HCT116 (cell line): ENCODE results near the gene CNTN4. TPM values are rescaled to one million over a fixed set of nuclear protein-coding genes. Genes with fewer than 3 reads are reported as not detected.
"Not testable (repeated sequence)": the region's sequence is repeated elsewhere in the genome, so short reads cannot be mapped to it uniquely, and the experiment has no call there.

Experiments
- ATAC-seq: fragments of 200-7000 bp; cut with Tn5 transposase; 2 replicates; pipeline ENCODE4 v1.9.1; 2020; ENCODE audit warnings: mild to moderate bottlenecking, moderate library complexity
- BruUV-seq: library from RNA; stranded (reverse); fragments of 400-500 nt; replicated peaks from 2 replicates; lab custom pipeline; 2021; lab: Mats Ljungman, UMichigan
- CTCF ChIA-PET: fragments of 300-600 bp; sonication (Branson Sonifier 250); formaldehyde crosslinking; loops from one replicate; lab custom pipeline; 2021; ENCODE audit warnings: antibody characterized with exemption; lab: Charles Lee
- POLR2A ChIA-PET: fragments of 300-600, 350-600 bp; sonication (Branson Sonifier 250); formaldehyde crosslinking; loops from one replicate; lab custom pipeline; 2021; ENCODE audit warnings: antibody characterized with exemption; lab: Charles Lee
- RAD21 ChIA-PET, 2 experiments: fragments of 300-600 bp; sonication (Branson Sonifier 250); formaldehyde crosslinking; loops; one replicate each; lab custom pipeline; 2023; ENCODE audit warnings: low total read pairs in 2 of 2; ENCODE audit not compliant: uncharacterized antibody in 2 of 2, unreplicated experiment in 2 of 2, low non-redundant PET in 1 of 2; lab: Charles Lee
- DNase-seq: peaks from one replicate; pipeline ENCODE4 v3.0.0-alpha.2; 2010; ENCODE audit warnings: low read depth, low spot score
- H2AFZ ChIP-seq: fragments of 200-600 bp; shearing (Covaris generic), sonication (generic); 2 replicates; pipeline ENCODE4 v1.6.1; 2017; ENCODE audit warnings: low read depth, mixed run types, mixed read lengths, antibody characterized with exemption, low read length; ENCODE audit not compliant: poor library complexity, severe bottlenecking
- H3K27ac ChIP-seq: 2 replicates; pipeline ENCODE4 v1.5.1; 2012; ENCODE audit warnings: low read depth, low read length
- H3K27me3 ChIP-seq: fragments of 200-600 bp; sonication (generic); 2 replicates; pipeline ENCODE4 v1.6.1; 2016; ENCODE audit warnings: mixed run types, low read length, mixed read lengths; ENCODE audit not compliant: insufficient read depth
- H3K36me3 ChIP-seq, 2 experiments: fragments of 200-500 bp in 1 of 2; fragments of 200-600 bp in 1 of 2; sonication (Bioruptor generic) in 1 of 2; sonication (generic) in 1 of 2; 2 replicates each; pipeline versions ENCODE4 v1.5.1 to v1.6.1; 2014 to 2016; ENCODE audit warnings: low read length in 2 of 2, inconsistent platforms in 1 of 2, mixed read lengths in 1 of 2, mixed run types in 1 of 2; ENCODE audit not compliant: insufficient read depth in 2 of 2, control insufficient read depth in 1 of 2
- H3K4me1 ChIP-seq, 2 experiments: fragments of 200-600 bp in 1 of 2; sonication (generic) in 1 of 2; 2 replicates each; pipeline versions ENCODE4 v1.5.1 to v1.6.1; 2012 to 2017; ENCODE audit warnings: low read length in 2 of 2, inconsistent platforms in 1 of 2, mild to moderate bottlenecking in 1 of 2, mixed read lengths in 1 of 2, mixed run types in 1 of 2, moderate library complexity in 1 of 2; ENCODE audit not compliant: insufficient read depth in 2 of 2, control insufficient read depth in 1 of 2
- H3K4me2 ChIP-seq: fragments of 200-600 bp; sonication (generic); 2 replicates; pipeline ENCODE4 v1.6.1; 2017; ENCODE audit warnings: mixed run types, low read length, mixed read lengths
- H3K4me3 ChIP-seq, 2 experiments: fragments of 200-600 bp in 1 of 2; sonication (generic) in 1 of 2; replicated peaks in 1 of 2; 2 replicates each; pipeline ENCODE4 v1.5.1; 2011 to 2016; ENCODE audit warnings: low read length in 2 of 2, control low read depth in 1 of 2, low read depth in 1 of 2, mild to moderate bottlenecking in 1 of 2, mixed read lengths in 1 of 2, mixed run types in 1 of 2
- H3K79me2 ChIP-seq: fragments of 200-600 bp; sonication (generic); 2 replicates; pipeline ENCODE4 v1.6.1; 2017; ENCODE audit warnings: mild to moderate bottlenecking, mixed run types, low read length, moderate library complexity, mixed read lengths; ENCODE audit not compliant: insufficient read depth
- H3K9ac ChIP-seq: fragments of 200-600 bp; sonication (generic); 2 replicates; pipeline ENCODE4 v1.6.1; 2016; ENCODE audit warnings: low read length, mixed read lengths
- H3K9me2 ChIP-seq: fragments of 200-600 bp; sonication (generic), shearing (Covaris generic); 2 replicates; pipeline ENCODE4 v1.6.1; 2017; ENCODE audit warnings: mixed run types, mild to moderate bottlenecking, moderate library complexity; ENCODE audit not compliant: insufficient read depth
- H3K9me3 ChIP-seq, 2 experiments: fragments of 200-500 bp in 1 of 2; fragments of 200-600 bp in 1 of 2; sonication (Bioruptor generic) in 1 of 2; sonication (generic) in 1 of 2; 2 replicates each; pipeline ENCODE4 v1.6.1; 2014 to 2017; ENCODE audit warnings: low read length in 2 of 2, mixed read lengths in 2 of 2, inconsistent platforms in 1 of 2, low read depth in 1 of 2, mild to moderate bottlenecking in 1 of 2, mixed run types in 1 of 2, moderate library complexity in 1 of 2; ENCODE audit not compliant: control insufficient read depth in 1 of 2, insufficient read depth in 1 of 2
- H4K20me1 ChIP-seq: fragments of 200-600 bp; sonication (generic), shearing (Covaris generic); 2 replicates; pipeline ENCODE4 v1.6.1; 2017; ENCODE audit warnings: mixed run types, mild to moderate bottlenecking, moderate library complexity; ENCODE audit not compliant: insufficient read depth
- CBX3 ChIP-seq: IDR thresholded peaks from 2 replicates; pipeline ENCODE4 v1.6.1; 2012; ENCODE audit warnings: low read depth
- CEBPB ChIP-seq: IDR thresholded peaks from 2 replicates; pipeline ENCODE4 v1.6.1; 2012; ENCODE audit warnings: low read depth
- ELF1 ChIP-seq: IDR thresholded peaks from 2 replicates; pipeline ENCODE4 v1.6.1; 2012; ENCODE audit warnings: low read depth, borderline replicate concordance
- EZH2phosphoT487 ChIP-seq: fragments of 200-600 bp; IDR thresholded peaks from 2 replicates; pipeline ENCODE4 v1.6.1; 2018; ENCODE audit warnings: antibody characterized with exemption, borderline replicate concordance
- FOSL1 ChIP-seq: IDR thresholded peaks from 2 replicates; pipeline ENCODE4 v1.6.1; 2012; ENCODE audit warnings: low read depth
- POLR2A ChIP-seq: IDR thresholded peaks from 2 replicates; pipeline ENCODE4 v1.7.0; 2011; ENCODE audit warnings: borderline replicate concordance; ENCODE audit not compliant: insufficient read depth, insufficient read length; ENCODE audit errors: extremely low read depth
- POLR2AphosphoS5 ChIP-seq: IDR thresholded peaks from 2 replicates; pipeline ENCODE4 v1.6.1; 2011; ENCODE audit warnings: mild to moderate bottlenecking, low read depth, low read length, moderate library complexity
- RAD21 ChIP-seq: IDR thresholded peaks from 2 replicates; pipeline ENCODE4 v1.6.1; 2012; ENCODE audit warnings: low read depth, mild to moderate bottlenecking
- SIN3A ChIP-seq: IDR thresholded peaks from 2 replicates; pipeline ENCODE4 v1.6.1; 2012; ENCODE audit warnings: low read depth
- SRF ChIP-seq: IDR thresholded peaks from 2 replicates; pipeline ENCODE4 v1.6.1; 2012; ENCODE audit warnings: low read depth
- intact Hi-C: fragments of 100-400 bp; cut with micrococcal nuclease; formaldehyde crosslinking; loops from 2 replicates; pipeline ENCODE4 v1.10.0; 2022
- total RNA-seq: library from RNA; stranded (reverse); gene quantifications from one replicate; pipeline ENCODE4 v1.2.1, GENCODE V29; 2021; ENCODE audit not compliant: unreplicated experiment
- TF ChIP-seq, protein P1 (sequence below): IDR thresholded peaks from 2 replicates; pipeline ENCODE4 v1.6.1; 2012
- TF ChIP-seq, protein P2 (sequence below): IDR thresholded peaks from 2 replicates; pipeline ENCODE4 v1.6.1; 2012; ENCODE audit warnings: low read depth

The CNTN4 gene
- total RNA-seq, 1 experiment from 2014 or later = not detected

DNA sequence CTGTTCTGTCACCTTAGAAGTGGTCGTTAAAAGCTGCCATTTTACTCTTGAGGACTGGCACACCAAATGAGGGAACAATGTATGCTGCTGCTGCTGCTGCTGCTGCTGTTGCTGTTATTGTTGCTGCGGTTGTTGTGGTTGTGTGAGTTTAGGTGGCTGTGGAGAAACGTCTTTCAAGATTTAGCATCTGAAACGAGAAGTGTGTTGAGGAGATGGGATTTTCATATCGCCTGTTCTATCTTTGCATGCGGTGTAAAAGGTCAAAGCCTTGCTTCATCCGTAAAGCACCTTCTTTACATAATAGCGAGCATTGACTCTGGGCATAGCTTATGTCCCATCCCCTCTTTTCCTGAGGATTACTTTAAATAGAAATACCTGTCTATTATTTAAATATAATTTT lies 428.7 kb downstream of the CNTN4 start:
- H3K27me3 ChIP-seq, H3K79me2 ChIP-seq, POLR2A ChIA-PET, H3K9ac ChIP-seq, RAD21 ChIA-PET, H3K4me2 ChIP-seq, H2AFZ ChIP-seq, BruUV-seq, H3K27ac ChIP-seq, H3K9me2 ChIP-seq, DNase-seq, H3K36me3 ChIP-seq, H3K4me1 ChIP-seq, intact Hi-C loops, CTCF ChIA-PET, H3K4me3 ChIP-seq, H4K20me1 ChIP-seq, ATAC-seq: not testable (repeated sequence)
- H3K9me3 ChIP-seq = peaks cover 12 to 23% of the 10 kb centered on the region in 2 experiments; a peak in 2 of 4 replicates

DNA sequence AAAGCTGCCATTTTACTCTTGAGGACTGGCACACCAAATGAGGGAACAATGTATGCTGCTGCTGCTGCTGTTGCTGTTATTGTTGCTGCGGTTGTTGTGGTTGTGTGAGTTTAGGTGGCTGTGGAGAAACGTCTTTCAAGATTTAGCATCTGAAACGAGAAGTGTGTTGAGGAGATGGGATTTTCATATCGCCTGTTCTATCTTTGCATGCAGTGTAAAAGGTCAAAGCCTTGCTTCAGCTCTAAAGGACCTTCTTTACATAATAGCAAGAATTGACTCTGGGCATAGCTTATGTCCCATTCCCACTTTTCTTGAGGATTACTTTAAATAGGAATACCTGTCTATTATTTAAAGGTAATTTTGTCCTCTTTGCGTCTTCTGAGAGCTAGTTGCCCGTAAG lies 436.1 kb downstream of the CNTN4 start:
- H3K4me2 ChIP-seq, H3K9me2 ChIP-seq, H3K27ac ChIP-seq, DNase-seq, CTCF ChIA-PET, intact Hi-C loops, H3K36me3 ChIP-seq, H4K20me1 ChIP-seq, ATAC-seq, POLR2A ChIA-PET, H3K27me3 ChIP-seq, H3K4me3 ChIP-seq, H3K4me1 ChIP-seq, H3K9ac ChIP-seq, BruUV-seq, RAD21 ChIA-PET, H3K79me2 ChIP-seq, H2AFZ ChIP-seq: not testable (repeated sequence)
- peaks cover 16 to 28% of the 10 kb centered on the region in 2 experiments; a peak in 3 of 4 replicates for H3K9me3 ChIP-seq

DNA sequence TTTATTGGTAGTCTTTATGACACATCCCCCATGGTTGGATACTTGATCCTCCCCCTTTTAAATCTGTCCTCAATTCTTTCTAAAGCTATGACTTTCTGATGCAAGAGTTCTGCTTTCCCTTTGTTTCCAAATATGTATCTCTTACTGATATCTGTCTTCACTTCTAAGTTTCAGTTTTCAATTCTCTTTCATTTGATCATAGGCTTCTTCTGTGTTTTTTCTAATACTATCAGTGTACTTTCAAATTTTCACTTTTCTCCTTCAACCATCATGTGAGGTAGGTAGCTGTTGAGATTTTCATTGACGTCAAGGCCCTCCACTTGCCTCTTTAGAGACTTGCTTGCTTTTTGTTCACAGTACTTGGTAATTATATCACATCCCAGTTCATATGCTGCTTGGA lies 436.5 kb downstream of the CNTN4 start:
- ATAC-seq = no peak

More for the DNA sequence above, 436.5 kb downstream of the CNTN4 start:
- Histone ChIP-seq H3K9me3 (peaks cover 16 to 28% of the 10 kb centered on the region in 2 experiments; a peak in 3 of 4 replicates), H3K27ac (no peak overlapping the region), H4K20me1 (no peaks in the 10 kb centered on the region), H3K9me2 (no peaks in the 10 kb centered on the region), H3K79me2 (no peaks in the 10 kb centered on the region), H2AFZ (no peak overlapping the region), H3K4me1 (no peaks in the 10 kb centered on the region), H3K27me3 (no peaks in the 10 kb centered on the region), H3K9ac (no peak overlapping the region), H3K4me2 (no peak overlapping the region), H3K36me3 (no peaks in the 10 kb centered on the region), H3K4me3 (no peak overlapping the region)
- DNase-seq = no peak
- TF ChIP-seq CBX3 = no peak
- no peak for TF ChIP-seq ELF1
- TF ChIP-seq, protein P1, sequence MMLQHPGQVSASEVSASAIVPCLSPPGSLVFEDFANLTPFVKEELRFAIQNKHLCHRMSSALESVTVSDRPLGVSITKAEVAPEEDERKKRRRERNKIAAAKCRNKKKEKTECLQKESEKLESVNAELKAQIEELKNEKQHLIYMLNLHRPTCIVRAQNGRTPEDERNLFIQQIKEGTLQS = no peak
- TF ChIP-seq SRF = no peak
- TF ChIP-seq FOSL1 = no peak
- no peak for TF ChIP-seq POLR2AphosphoS5
- no peak for TF ChIP-seq RAD21
- TF ChIP-seq, protein P2, sequence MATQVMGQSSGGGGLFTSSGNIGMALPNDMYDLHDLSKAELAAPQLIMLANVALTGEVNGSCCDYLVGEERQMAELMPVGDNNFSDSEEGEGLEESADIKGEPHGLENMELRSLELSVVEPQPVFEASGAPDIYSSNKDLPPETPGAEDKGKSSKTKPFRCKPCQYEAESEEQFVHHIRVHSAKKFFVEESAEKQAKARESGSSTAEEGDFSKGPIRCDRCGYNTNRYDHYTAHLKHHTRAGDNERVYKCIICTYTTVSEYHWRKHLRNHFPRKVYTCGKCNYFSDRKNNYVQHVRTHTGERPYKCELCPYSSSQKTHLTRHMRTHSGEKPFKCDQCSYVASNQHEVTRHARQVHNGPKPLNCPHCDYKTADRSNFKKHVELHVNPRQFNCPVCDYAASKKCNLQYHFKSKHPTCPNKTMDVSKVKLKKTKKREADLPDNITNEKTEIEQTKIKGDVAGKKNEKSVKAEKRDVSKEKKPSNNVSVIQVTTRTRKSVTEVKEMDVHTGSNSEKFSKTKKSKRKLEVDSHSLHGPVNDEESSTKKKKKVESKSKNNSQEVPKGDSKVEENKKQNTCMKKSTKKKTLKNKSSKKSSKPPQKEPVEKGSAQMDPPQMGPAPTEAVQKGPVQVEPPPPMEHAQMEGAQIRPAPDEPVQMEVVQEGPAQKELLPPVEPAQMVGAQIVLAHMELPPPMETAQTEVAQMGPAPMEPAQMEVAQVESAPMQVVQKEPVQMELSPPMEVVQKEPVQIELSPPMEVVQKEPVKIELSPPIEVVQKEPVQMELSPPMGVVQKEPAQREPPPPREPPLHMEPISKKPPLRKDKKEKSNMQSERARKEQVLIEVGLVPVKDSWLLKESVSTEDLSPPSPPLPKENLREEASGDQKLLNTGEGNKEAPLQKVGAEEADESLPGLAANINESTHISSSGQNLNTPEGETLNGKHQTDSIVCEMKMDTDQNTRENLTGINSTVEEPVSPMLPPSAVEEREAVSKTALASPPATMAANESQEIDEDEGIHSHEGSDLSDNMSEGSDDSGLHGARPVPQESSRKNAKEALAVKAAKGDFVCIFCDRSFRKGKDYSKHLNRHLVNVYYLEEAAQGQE = no peak
- no peak for TF ChIP-seq EZH2phosphoT487
- TF ChIP-seq CEBPB = no peak
- no peak for TF ChIP-seq SIN3A
- TF ChIP-seq POLR2A = no peak
- BruUV-seq = no TSS peak
- ChIA-PET CTCF (no interaction called here), POLR2A (no interaction called here), RAD21 (no interaction called here)
- intact Hi-C loops = no loop called here
